ACHN (cell line): ENCODE measurements around the gene SYT2.
"Not testable (repeated sequence)": the region's sequence is repeated elsewhere in the genome, so short reads cannot be mapped to it uniquely, and the experiment has no call there.

Experiments used
- DNase-seq: peaks from one replicate; pipeline ENCODE4 v3.0.0-alpha.2; 2015
- in situ Hi-C: cut with HindIII; loops from 2 replicates; pipeline ENCODE4 v1.10.0; 2017; ENCODE audit warnings: low sequenced_read_pairs, low pct_ligation_motif_present, low pct_unique_long_range_greater_than_20kb

SYT2 gene

GRCh38 chr1:202710070-202711045 lies at the start of gene SYT2:
SYT2 (minus strand) TSS chr1:202710454; CDS start chr1:202605772, 104,682 bp downstream.
- no peak for DNase-seq
- in situ Hi-C loops: no loop called here

- DNase-seq: no peak
- in situ Hi-C loops: no loop called here
Measured at GRCh38 chr1:202756391-202756790, 46.1 kb upstream of the SYT2 start.

- in situ Hi-C loops: no loop called here
- no peak for DNase-seq
Measured at GRCh38 chr1:202754293-202754692, 44.0 kb upstream of the SYT2 start.

GRCh38 chr1:202752774-202753173 lies 42.5 kb upstream of the SYT2 start:
- DNase-seq: no peak
- in situ Hi-C loops: no loop called here

GRCh38 chr1:202750761-202751160 lies 40.5 kb upstream of the SYT2 start:
- peak; percentile 5 for DNase-seq
- in situ Hi-C loops: no loop called here

GRCh38 chr1:202750024-202750423 lies 39.8 kb upstream of the SYT2 start:
- no peak for DNase-seq
- in situ Hi-C loops: no loop called here

- in situ Hi-C loops: loop anchor here (25.0 kb wide), 1 partner anchor 117 kb away; no protein-coding TSS in a partner anchor
- no peak for DNase-seq
Measured at GRCh38 chr1:202745323-202745888, 35.2 kb upstream of the SYT2 start.

- in situ Hi-C loops: loop anchor here (25.0 kb wide), 1 partner anchor 118 kb away; no protein-coding TSS in a partner anchor
- not testable (repeated sequence) for DNase-seq
Measured at GRCh38 chr1:202744770-202745169, 34.5 kb upstream of the SYT2 start.

- no peak for DNase-seq
- in situ Hi-C loops: loop anchor here (25.0 kb wide), 1 partner anchor 120 kb away; no protein-coding TSS in a partner anchor
Measured at GRCh38 chr1:202742496-202742895, 32.2 kb upstream of the SYT2 start.

- no peak for DNase-seq
- in situ Hi-C loops: loop anchor here (25.0 kb wide), 1 partner anchor 129 kb away; no protein-coding TSS in a partner anchor
Measured at GRCh38 chr1:202733251-202733650, 23.0 kb upstream of the SYT2 start.

- DNase-seq: no peak
- in situ Hi-C loops: loop anchor here (25.0 kb wide), 1 partner anchor 133 kb away; no protein-coding TSS in a partner anchor
Measured at GRCh38 chr1:202728951-202729350, 18.7 kb upstream of the SYT2 start.

- peak; percentile 39 for DNase-seq
- in situ Hi-C loops: loop anchor here (25.0 kb wide), 1 partner anchor 137 kb away; no protein-coding TSS in a partner anchor
Measured at GRCh38 chr1:202725526-202725925, 15.3 kb upstream of the SYT2 start.

- no peak for DNase-seq
- in situ Hi-C loops: no loop called here
Measured at GRCh38 chr1:202723708-202724107, 13.5 kb upstream of the SYT2 start.

GRCh38 chr1:202723046-202723445 lies 12.8 kb upstream of the SYT2 start:
- in situ Hi-C loops, DNase-seq: not testable (repeated sequence)

GRCh38 chr1:202716654-202717053 lies 6.4 kb upstream of the SYT2 start:
- DNase-seq: no peak
- in situ Hi-C loops: no loop called here

GRCh38 chr1:202714202-202714601 lies 3.9 kb upstream of the SYT2 start:
- DNase-seq, in situ Hi-C loops: not testable (repeated sequence)

- in situ Hi-C loops: no loop called here
- DNase-seq: no peak
Measured at GRCh38 chr1:202713110-202713509, 2.9 kb upstream of the SYT2 start.

- no peak for DNase-seq
- in situ Hi-C loops: no loop called here
Measured at GRCh38 chr1:202711949-202712635, 1.8 kb upstream of the SYT2 start.
